HFFc6 (cell line): Measurements from ENCODE around the gene DLL1. TPM values are rescaled to one million over a fixed set of nuclear protein-coding genes. Genes with fewer than 3 reads are reported as not detected.

Experiments used
- DNase-seq: peaks from one replicate; pipeline ENCODE4 v3.0.0-alpha.2; 2018
- H3K27ac Mint-ChIP-seq: 2 replicates; pipeline ENCODE4 v1.8.0; 2020; ENCODE audit warnings: mild to moderate bottlenecking, mixed read lengths
- H3K27me3 Mint-ChIP-seq: 2 replicates; pipeline ENCODE4 v1.8.0; 2021; ENCODE audit warnings: mild to moderate bottlenecking, moderate library complexity, mixed read lengths; ENCODE audit not compliant: insufficient read depth
- H3K36me3 Mint-ChIP-seq: 2 replicates; pipeline ENCODE4 v1.8.0; 2021; ENCODE audit warnings: low read depth, mixed read lengths
- H3K4me1 Mint-ChIP-seq: 2 replicates; pipeline ENCODE4 v1.8.0; 2020; ENCODE audit warnings: low read depth, mixed read lengths
- H3K4me3 Mint-ChIP-seq: 2 replicates; pipeline ENCODE4 v1.8.0; 2020; ENCODE audit warnings: mild to moderate bottlenecking, moderate library complexity, mixed read lengths
- H3K9me3 Mint-ChIP-seq: 2 replicates; pipeline ENCODE4 v1.8.0; 2020; ENCODE audit warnings: mild to moderate bottlenecking, mixed read lengths
- total RNA-seq, 6 experiments: library from RNA; stranded (reverse); fragmentation: NEBNext Ultra II Directional; extraction: Animal tissue kit (Norgen Biotek cat#: 25700); gene quantifications; 2 replicates in 1 of 6; 3 replicates in 5 of 6; pipeline ENCODE4 v1.2.3, GENCODE V29; 2021
- TF ChIP-seq, protein P1 (sequence below): fragments of 200-600 bp; sonication (generic); IDR thresholded peaks from 2 replicates; pipeline ENCODE4 v1.5.0; 2021; ENCODE audit warnings: antibody characterized with exemption, mild to moderate bottlenecking

Gene DLL1
- total RNA-seq, 6 experiments from 2014 or later: 0.26 to 0.83 (median 0.36) TPM

DNA sequence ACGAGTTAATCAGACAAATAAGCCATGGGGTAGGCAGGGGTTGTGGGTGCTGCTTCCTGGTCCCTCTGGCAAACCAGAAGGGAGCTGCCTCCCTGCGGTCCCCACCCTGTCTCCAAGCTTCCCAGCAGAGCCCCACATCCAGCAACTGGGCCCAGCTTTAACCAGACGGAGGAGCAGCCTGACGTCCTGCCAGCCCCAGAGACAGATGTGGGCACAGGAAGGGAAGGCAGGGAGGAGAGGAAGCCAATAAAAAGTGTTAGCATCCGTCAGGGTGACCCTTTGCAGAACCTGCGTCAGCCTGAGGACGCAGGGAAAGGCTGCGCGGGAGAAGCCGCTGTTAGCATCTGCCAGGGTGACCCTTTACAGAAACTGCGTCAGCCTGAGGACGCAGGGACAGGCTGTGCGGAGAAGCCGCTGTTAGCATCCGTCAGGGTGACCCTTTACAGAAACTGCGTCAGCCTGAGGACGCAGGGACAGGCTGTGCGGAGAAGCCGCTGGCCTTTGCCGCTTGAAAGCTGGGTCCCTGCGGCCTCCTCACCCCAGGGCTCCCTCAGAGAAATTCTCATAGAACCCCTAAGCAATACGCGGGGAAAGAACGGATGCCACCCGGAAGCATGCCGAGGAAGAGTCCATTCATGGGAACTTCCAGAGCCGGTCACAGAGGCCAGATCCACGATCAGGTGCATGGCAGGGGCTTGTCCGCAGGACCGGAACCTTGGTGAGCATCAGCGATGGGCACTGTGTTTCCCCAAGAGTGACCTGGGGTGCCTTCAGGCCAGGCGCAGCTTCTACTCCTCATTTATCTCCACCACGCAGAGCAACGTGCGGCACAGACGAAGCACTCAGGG lies 15.9 kb downstream of the DLL1 start:
- Mint-ChIP-seq H3K4me3 (no peak overlapping the region), H3K27me3 (peaks cover 17% of the 10 kb centered on the region), H3K36me3 (no peaks in the 10 kb centered on the region), H3K9me3 (no peaks in the 10 kb centered on the region), H3K27ac (no peak overlapping the region), H3K4me1 (peaks cover 3% of the 10 kb centered on the region)
- TF ChIP-seq, protein P1, sequence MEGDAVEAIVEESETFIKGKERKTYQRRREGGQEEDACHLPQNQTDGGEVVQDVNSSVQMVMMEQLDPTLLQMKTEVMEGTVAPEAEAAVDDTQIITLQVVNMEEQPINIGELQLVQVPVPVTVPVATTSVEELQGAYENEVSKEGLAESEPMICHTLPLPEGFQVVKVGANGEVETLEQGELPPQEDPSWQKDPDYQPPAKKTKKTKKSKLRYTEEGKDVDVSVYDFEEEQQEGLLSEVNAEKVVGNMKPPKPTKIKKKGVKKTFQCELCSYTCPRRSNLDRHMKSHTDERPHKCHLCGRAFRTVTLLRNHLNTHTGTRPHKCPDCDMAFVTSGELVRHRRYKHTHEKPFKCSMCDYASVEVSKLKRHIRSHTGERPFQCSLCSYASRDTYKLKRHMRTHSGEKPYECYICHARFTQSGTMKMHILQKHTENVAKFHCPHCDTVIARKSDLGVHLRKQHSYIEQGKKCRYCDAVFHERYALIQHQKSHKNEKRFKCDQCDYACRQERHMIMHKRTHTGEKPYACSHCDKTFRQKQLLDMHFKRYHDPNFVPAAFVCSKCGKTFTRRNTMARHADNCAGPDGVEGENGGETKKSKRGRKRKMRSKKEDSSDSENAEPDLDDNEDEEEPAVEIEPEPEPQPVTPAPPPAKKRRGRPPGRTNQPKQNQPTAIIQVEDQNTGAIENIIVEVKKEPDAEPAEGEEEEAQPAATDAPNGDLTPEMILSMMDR: no peak
- no peak for DNase-seq

DNA sequence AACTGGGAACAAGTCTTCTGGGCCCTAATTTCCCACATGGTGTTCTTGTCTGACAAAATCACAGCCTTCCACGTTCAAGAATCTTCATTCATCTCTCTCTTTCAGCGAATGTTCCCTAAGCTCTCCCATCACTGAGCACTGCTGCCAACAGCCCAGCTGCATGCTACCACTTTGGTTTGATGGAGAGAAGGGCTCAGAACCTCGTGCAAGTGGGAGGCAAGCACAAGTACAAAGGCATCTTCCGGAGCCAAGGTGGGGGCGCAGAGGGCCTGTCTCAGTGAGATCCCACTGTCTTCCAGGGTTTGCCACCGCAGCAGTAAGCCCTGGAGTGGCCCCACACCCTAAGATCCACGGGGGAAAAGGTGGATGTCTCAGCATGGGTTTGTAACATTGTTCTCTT lies 17.2 kb downstream of the DLL1 start:
- Mint-ChIP-seq H3K27ac (no peak overlapping the region), H3K4me3 (no peak overlapping the region), H3K4me1 (peaks cover 8% of the 10 kb centered on the region), H3K36me3 (no peaks in the 10 kb centered on the region), H3K9me3 (no peaks in the 10 kb centered on the region), H3K27me3 (peaks cover 24% of the 10 kb centered on the region)
- TF ChIP-seq, protein P1: no peak
- no peak for DNase-seq

DNA sequence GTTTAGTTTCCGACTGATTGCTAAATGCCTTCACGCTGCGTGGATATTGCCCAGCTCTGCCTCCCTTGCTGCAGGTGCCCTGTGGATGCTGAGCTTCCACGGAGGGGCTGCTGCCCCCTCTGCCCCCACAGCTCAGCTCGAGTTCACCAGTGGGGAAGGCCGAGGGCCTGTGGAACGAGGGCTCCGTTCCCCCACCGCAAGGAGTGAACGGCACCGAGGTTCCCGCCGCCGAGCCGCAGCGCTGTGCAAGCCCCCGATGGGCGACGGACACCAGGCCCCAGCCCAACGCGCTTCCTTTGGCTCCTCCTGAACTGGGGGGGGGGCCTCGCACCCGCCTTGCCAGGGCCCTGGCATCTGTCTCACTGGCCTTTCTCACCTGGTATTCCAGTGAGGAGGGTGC lies 17.7 kb downstream of the DLL1 start:
- H3K4me3 Mint-ChIP-seq: no peak overlapping the region
- H3K4me1 Mint-ChIP-seq: peaks cover 8% of the 10 kb centered on the region
- DNase-seq: no peak
- TF ChIP-seq, protein P1: no peak
- H3K27me3 Mint-ChIP-seq: peaks cover 24% of the 10 kb centered on the region
- H3K9me3 Mint-ChIP-seq: no peaks in the 10 kb centered on the region
- no peaks in the 10 kb centered on the region for H3K36me3 Mint-ChIP-seq
- H3K27ac Mint-ChIP-seq: no peak overlapping the region

DNA sequence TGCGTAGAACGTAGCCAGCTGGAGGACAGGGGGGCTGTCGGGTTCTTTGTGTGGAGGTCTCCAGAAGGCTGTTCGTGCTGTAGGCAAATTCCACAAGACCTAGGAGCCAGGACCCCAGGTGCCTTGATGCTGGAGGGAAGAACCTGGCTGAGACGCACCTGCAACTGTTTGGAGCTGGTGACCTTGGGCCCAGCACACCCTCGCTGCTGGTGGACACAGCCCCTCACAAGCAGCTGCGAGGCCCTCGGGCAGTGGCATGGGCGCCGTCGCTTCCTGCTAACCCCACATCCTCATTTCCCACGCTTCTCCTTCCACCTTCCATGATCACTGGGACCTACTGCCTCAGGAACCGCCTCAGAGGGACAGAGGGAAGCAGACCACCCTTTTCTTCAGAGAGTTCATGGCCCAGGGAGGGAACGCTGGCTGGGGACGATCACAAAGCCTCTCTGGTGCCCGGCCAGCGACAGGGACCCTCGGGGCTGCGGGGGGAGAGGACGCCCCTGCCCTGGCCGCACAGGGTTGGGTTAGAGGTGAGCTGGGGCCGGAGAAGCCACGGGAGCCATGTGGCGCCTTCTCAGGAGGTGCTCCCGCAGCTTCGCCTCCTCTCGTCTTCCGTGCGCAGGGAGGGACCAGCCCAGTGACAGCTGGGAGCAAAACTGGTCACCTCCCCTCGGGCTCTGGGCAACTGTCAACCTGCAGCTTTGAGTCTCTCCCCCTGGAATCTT lies 18.4 kb downstream of the DLL1 start:
- TF ChIP-seq, protein P1: no peak
- no peak for DNase-seq
- H3K27ac Mint-ChIP-seq: no peak overlapping the region
- no peaks in the 10 kb centered on the region for H3K9me3 Mint-ChIP-seq
- no peak overlapping the region for H3K4me3 Mint-ChIP-seq
- H3K27me3 Mint-ChIP-seq: peaks cover 24% of the 10 kb centered on the region
- peaks cover 8% of the 10 kb centered on the region for H3K4me1 Mint-ChIP-seq
- no peaks in the 10 kb centered on the region for H3K36me3 Mint-ChIP-seq

DNA sequence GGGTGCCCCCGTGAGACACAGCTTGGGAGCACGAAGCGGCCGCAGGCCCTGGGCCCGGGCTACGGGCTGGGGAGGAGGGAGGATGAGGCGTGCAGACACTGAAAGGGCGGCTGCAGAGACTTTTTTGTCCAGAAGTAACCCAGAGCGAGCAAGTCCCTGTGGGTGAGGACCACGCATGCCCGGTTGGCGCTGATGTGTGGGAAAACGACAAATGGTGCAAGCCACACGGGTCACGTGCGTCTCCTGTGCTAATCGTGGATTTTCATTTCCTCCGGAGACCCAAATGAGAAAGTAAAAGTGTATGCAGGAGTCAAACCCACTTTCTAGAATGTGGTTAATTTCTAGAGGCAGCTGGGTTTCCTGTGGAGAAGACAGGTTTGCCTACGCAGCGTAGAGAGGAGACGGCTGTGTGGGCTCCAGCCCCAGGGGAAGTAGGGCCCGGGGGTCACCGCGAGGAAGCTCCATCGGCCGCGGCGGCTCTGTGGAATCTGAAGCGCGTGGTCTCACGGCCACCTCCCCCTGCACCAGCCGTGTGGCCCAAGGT lies 19.0 kb downstream of the DLL1 start:
- H3K4me3 Mint-ChIP-seq: no peak overlapping the region
- TF ChIP-seq, protein P1: no peak
- DNase-seq: no peak
- peaks cover 8% of the 10 kb centered on the region for H3K4me1 Mint-ChIP-seq
- peaks cover 24% of the 10 kb centered on the region for H3K27me3 Mint-ChIP-seq
- H3K36me3 Mint-ChIP-seq: no peaks in the 10 kb centered on the region
- no peak overlapping the region for H3K27ac Mint-ChIP-seq
- H3K9me3 Mint-ChIP-seq: no peaks in the 10 kb centered on the region
